A549 (cell line): ENCODE measurements around the gene ABITRAM. TPM values are rescaled to one million over a fixed set of nuclear protein-coding genes. Genes with fewer than 3 reads are reported as not detected.

ENCODE experiments used
- ATAC-seq, 2 experiments: fragments of 200-7000 bp in 1 of 2; fragments of >200 bp in 1 of 2; cut with Nextera tagmentation in 1 of 2; cut with Tn5 transposase in 1 of 2; 3 replicates each; pipeline versions ENCODE4 v1.8.0 to v1.9.1; 2018 to 2020; ENCODE audit warnings: mild to moderate bottlenecking in 1 of 2, moderate library complexity in 1 of 2
- CTCF ChIA-PET: fragments of 300-600 bp; sonication (Branson Sonifier 250); formaldehyde crosslinking; extraction: SDS; loops from one replicate; lab custom pipeline; 2021; ENCODE audit warnings: antibody characterized with exemption, inconsistent platforms; lab: Yijun Ruan, JAX
- POLR2A ChIA-PET: fragments of 350-600 bp; formaldehyde crosslinking; extraction: SDS; loops from one replicate; lab custom pipeline; 2021; ENCODE audit warnings: antibody characterized with exemption, inconsistent platforms; lab: Yijun Ruan, JAX
- DNase-seq, 2 experiments: peaks; one replicate each; pipeline versions ENCODE4 v3.0.0 to v3.0.0-alpha.2; 2011 to 2016; ENCODE audit warnings: low read depth in 1 of 2, low spot score in 1 of 2
- FAIRE-seq: peaks from 2 replicates; lab custom pipeline; 2011; peaks lifted over from hg19 to GRCh38; lab: Jason Lieb, UNC
- H3K27ac ChIP-seq, 2 experiments: fragments of >200 bp; sonication (Bioruptor Twin); formaldehyde crosslinking; 3 replicates each; pipeline ENCODE4 v1.5.1; 2016 to 2017
- H3K4me1 ChIP-seq: fragments of >200 bp; sonication (Bioruptor Twin); formaldehyde crosslinking; 3 replicates; pipeline ENCODE4 v1.6.1; 2016
- H3K4me2 ChIP-seq: fragments of >200 bp; sonication (Bioruptor Twin); formaldehyde crosslinking; 3 replicates; pipeline ENCODE4 v1.6.1; 2016
- H3K4me3 ChIP-seq: fragments of >200 bp; sonication (Bioruptor Twin); formaldehyde crosslinking; 3 replicates; pipeline ENCODE4 v1.5.1; 2016
- H3K9me3 ChIP-seq: fragments of >200 bp; sonication (Bioruptor Twin); formaldehyde crosslinking; 3 replicates; pipeline ENCODE4 v1.6.1; 2016
- ATOH8 ChIP-seq: fragments of 250-450 bp; sonication (Bioruptor Pico); IDR thresholded peaks from 2 replicates; pipeline ENCODE4 v1.5.0; 2020; ENCODE audit warnings: low read depth, mild to moderate bottlenecking, moderate library complexity
- BHLHE40 ChIP-seq: IDR thresholded peaks from 2 replicates; pipeline ENCODE4 v1.6.1; 2012; ENCODE audit warnings: low read depth, low read length, inconsistent platforms
- E2F6 ChIP-seq: IDR thresholded peaks from 2 replicates; pipeline ENCODE4 v1.6.1; 2012; ENCODE audit warnings: low read depth, borderline replicate concordance
- FOSB ChIP-seq: fragments of 250-450 bp; sonication (Bioruptor Pico); IDR thresholded peaks from 2 replicates; pipeline ENCODE4 v1.5.0; 2020; ENCODE audit warnings: mild to moderate bottlenecking, moderate library complexity
- FOSL2 ChIP-seq, 2 experiments: fragments of 450-650 bp in 1 of 2; fragments of >200 bp in 1 of 2; sonication (Bioruptor Twin) in 1 of 2; formaldehyde crosslinking; IDR thresholded peaks; 2 replicates each; pipeline versions ENCODE4 v1.5.0 to v1.6.1; 2016 to 2020; ENCODE audit warnings: mild to moderate bottlenecking in 1 of 2, moderate library complexity in 1 of 2
- GATA3 ChIP-seq: IDR thresholded peaks from 2 replicates; pipeline ENCODE4 v1.6.1; 2012; ENCODE audit warnings: borderline replicate concordance
- HOXB13 ChIP-seq: fragments of 250-450 bp; sonication (Bioruptor Pico); IDR thresholded peaks from 2 replicates; pipeline ENCODE4 v1.5.0; 2020; ENCODE audit warnings: low read depth, mild to moderate bottlenecking, moderate library complexity
- HOXB5 ChIP-seq: fragments of 250-450 bp; sonication (Bioruptor Pico); IDR thresholded peaks from 2 replicates; pipeline ENCODE4 v1.5.0; 2020; ENCODE audit warnings: mild to moderate bottlenecking, moderate library complexity
- KDM1A ChIP-seq: fragments of 200-600 bp; sonication (generic); IDR thresholded peaks from 2 replicates; pipeline ENCODE4 v1.6.1; 2016; ENCODE audit warnings: low read depth, mild to moderate bottlenecking
- KDM5A ChIP-seq: fragments of 200-600 bp; sonication (generic); IDR thresholded peaks from 2 replicates; pipeline ENCODE4 v1.6.1; 2016; ENCODE audit warnings: antibody characterized with exemption, mild to moderate bottlenecking
- MYC ChIP-seq: IDR thresholded peaks from 2 replicates; pipeline ENCODE4 v1.6.1; 2012; ENCODE audit warnings: mild to moderate bottlenecking, inconsistent platforms, low read length, improper control_type of control experiment, borderline replicate concordance
- NFE2L2 ChIP-seq: fragments of 150-350 bp; conservative IDR thresholded peaks from 2 replicates; pipeline ENCODE4 v1.6.1; 2014; ENCODE audit warnings: low read length
- NPAS2 ChIP-seq: fragments of 250-450 bp; sonication (Bioruptor Pico); IDR thresholded peaks from 2 replicates; pipeline ENCODE4 v1.8.0; 2022; ENCODE audit warnings: mild to moderate bottlenecking, moderate library complexity, borderline replicate concordance
- NR3C1 ChIP-seq: fragments of >200 bp; sonication (Bioruptor Twin); formaldehyde crosslinking; IDR thresholded peaks from 3 replicates; pipeline ENCODE4 v1.6.1; 2017
- PHF8 ChIP-seq: fragments of 200-600 bp; sonication (generic); IDR thresholded peaks from 2 replicates; pipeline ENCODE4 v1.6.1; 2016; ENCODE audit warnings: low read depth, mild to moderate bottlenecking, antibody characterized with exemption, moderate library complexity, borderline replicate concordance
- POLR2AphosphoS2 ChIP-seq: conservative IDR thresholded peaks from 2 replicates; pipeline ENCODE4 v1.6.1; 2012; ENCODE audit warnings: low read length, improper control_type of control experiment, inconsistent platforms
- RAD21 ChIP-seq, 2 experiments: fragments of >200 bp in 1 of 2; sonication (Bioruptor Twin) in 1 of 2; formaldehyde crosslinking in 1 of 2; IDR thresholded peaks in 1 of 2; conservative IDR thresholded peaks in 1 of 2; 2 replicates in 1 of 2; 3 replicates in 1 of 2; pipeline ENCODE4 v1.6.1; 2012 to 2018; ENCODE audit warnings: inconsistent platforms in 1 of 2
- RARB ChIP-seq: fragments of 250-450 bp; sonication (Bioruptor Pico); IDR thresholded peaks from 2 replicates; pipeline ENCODE4 v1.8.0; 2021; ENCODE audit warnings: mild to moderate bottlenecking, moderate library complexity
- RFX5 ChIP-seq: fragments of 450-650 bp; IDR thresholded peaks from 2 replicates; pipeline ENCODE4 v1.7.1; 2014; ENCODE audit warnings: antibody characterized with exemption, mild to moderate bottlenecking, moderate library complexity
- SREBF2 ChIP-seq: fragments of 450-650 bp; IDR thresholded peaks from 2 replicates; pipeline ENCODE4 v1.6.1; 2014; ENCODE audit warnings: mild to moderate bottlenecking, moderate library complexity
- TFCP2L1 ChIP-seq: fragments of 250-450 bp; sonication (Bioruptor Pico); IDR thresholded peaks from 2 replicates; pipeline ENCODE4 v1.5.0; 2021; ENCODE audit warnings: mild to moderate bottlenecking
- TP53 ChIP-seq: fragments of 250-450 bp; sonication (Bioruptor Pico); IDR thresholded peaks from 2 replicates; pipeline ENCODE4 v1.5.0; 2021; ENCODE audit warnings: mild to moderate bottlenecking, moderate library complexity
- USF2 ChIP-seq: fragments of 450-650 bp; IDR thresholded peaks from 2 replicates; pipeline ENCODE4 v1.6.1; 2014; ENCODE audit warnings: antibody characterized with exemption
- ZFP36 ChIP-seq: fragments of 450-650 bp; IDR thresholded peaks from 2 replicates; pipeline ENCODE4 v1.6.1; 2014; ENCODE audit warnings: borderline replicate concordance; ENCODE audit not compliant: partially characterized antibody
- ZSCAN20 ChIP-seq: fragments of 250-450 bp; sonication (Bioruptor Pico); IDR thresholded peaks from 2 replicates; pipeline ENCODE4 v1.8.0; 2022; ENCODE audit warnings: mild to moderate bottlenecking, moderate library complexity
- WGBS: methylation state at CpG from one replicate; pipeline ENCODE4 v1.1.6; 2017; ENCODE audit errors: missing lambda C conversion rate; 5-methylcytosine and 5-hydroxymethylcytosine counted together
- polyA plus RNA-seq, 4 experiments: library from polyadenylated mRNA; depleted of rRNA in 3 of 4; stranded (reverse); fragments of >200 nt; fragmentation: RNase III in 1 of 4; extraction: RNeasy Plus Mini Kit Qiagen cat#74134 plus additional on column Dnase treatment in 1 of 4; gene quantifications; 2 replicates in 3 of 4; 3 replicates in 1 of 4; pipeline ENCODE4 v1.2.3, GENCODE V29; 2011 to 2017
- TF ChIP-seq, protein P1 (sequence below): fragments of 250-450 bp; sonication (Bioruptor Pico); IDR thresholded peaks from 2 replicates; pipeline ENCODE4 v1.5.0; 2021; ENCODE audit warnings: mild to moderate bottlenecking, moderate library complexity, borderline replicate concordance

ABITRAM gene
- polyA plus RNA-seq, 2 of the 4 experiments (the other 2 are of a cell fraction): 18.7 to 38.2 TPM

DNA sequence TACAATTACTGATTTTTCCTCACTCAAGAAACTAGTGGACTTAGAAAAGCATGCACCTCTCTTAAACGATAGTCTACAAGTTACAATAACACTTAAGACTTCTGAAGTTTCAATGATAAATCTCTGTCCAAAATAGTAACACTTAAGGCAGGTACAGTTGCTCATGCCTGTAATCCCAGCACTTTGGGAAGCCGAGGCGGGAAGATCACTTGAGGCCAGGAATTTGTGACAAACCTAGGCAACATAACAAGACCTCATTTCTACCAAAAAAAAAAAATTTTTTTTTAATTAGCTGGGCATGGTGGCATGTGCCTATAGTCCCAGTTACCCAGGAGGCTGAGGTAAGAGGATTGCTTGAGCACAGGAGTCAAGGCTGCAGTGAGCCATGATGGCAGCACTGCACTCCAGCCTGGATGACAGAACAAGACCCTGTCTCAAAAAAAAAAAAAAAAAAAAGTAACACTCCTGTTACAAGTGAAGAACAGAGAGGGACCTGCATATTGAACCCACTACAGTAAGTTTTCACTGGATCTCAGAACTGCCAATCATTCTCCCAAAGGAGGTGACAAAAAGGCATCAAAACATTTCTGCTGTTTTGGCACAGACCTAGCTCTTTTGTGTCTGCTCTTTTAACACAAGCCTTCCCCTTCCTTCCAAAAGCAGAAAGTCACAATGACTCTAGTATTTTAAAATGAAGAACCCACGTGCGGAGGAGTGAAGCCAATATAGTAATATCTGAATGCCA lies 3.5 kb downstream of the ABITRAM start:
- CTCF ChIA-PET: no interaction called here
- FAIRE-seq: no peak
- H3K4me2 ChIP-seq: no peak overlapping the region
- peaks cover 10% of the 10 kb centered on the region for H3K4me1 ChIP-seq
- POLR2A ChIA-PET: no interaction called here
- ATAC-seq: no peak
- whole genome bisulfite sequencing: 90% methylated on average over 5 of the region's 5 CpGs
- TF ChIP-seq KDM1A (no peak), BHLHE40 (no peak), ATOH8 (CRISPR knock-in tag) (no peak), RARB (CRISPR knock-in tag) (no peak), MYC (no peak), FOSB (CRISPR knock-in tag) (no peak), ZFP36 (no peak), ZSCAN20 (CRISPR knock-in tag) (no peak), USF2 (no peak), TP53 (CRISPR knock-in tag) (no peak)
- TF ChIP-seq, protein P1, sequence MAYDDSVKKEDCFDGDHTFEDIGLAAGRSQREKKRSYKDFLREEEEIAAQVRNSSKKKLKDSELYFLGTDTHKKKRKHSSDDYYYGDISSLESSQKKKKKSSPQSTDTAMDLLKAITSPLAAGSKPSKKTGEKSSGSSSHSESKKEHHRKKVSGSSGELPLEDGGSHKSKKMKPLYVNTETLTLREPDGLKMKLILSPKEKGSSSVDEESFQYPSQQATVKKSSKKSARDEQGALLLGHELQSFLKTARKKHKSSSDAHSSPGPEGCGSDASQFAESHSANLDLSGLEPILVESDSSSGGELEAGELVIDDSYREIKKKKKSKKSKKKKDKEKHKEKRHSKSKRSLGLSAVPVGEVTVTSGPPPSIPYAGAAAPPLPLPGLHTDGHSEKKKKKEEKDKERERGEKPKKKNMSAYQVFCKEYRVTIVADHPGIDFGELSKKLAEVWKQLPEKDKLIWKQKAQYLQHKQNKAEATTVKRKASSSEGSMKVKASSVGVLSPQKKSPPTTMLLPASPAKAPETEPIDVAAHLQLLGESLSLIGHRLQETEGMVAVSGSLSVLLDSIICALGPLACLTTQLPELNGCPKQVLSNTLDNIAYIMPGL (CRISPR knock-in tag): no peak
- DNase-seq: no peak
- no peaks in the 10 kb centered on the region for H3K9me3 ChIP-seq
- H3K27ac ChIP-seq: no peak overlapping the region
- H3K4me3 ChIP-seq: no peak overlapping the region

GRCh38 chr9:108939975-108940374 lies 5.8 kb downstream of the ABITRAM start:
- Histone ChIP-seq H3K4me1 (peaks cover 8% of the 10 kb centered on the region), H3K4me2 (no peak overlapping the region), H3K4me3 (no peak overlapping the region), H3K9me3 (no peaks in the 10 kb centered on the region), H3K27ac (no peak overlapping the region)
- 72% methylated on average over 4 of the region's 4 CpGs for WGBS
- POLR2A ChIA-PET: no interaction called here
- DNase-seq: no peak
- TF ChIP-seq KDM5A: no peak
- TF ChIP-seq POLR2AphosphoS2: no peak
- TF ChIP-seq NPAS2 (CRISPR knock-in tag): no peak
- no peak for TF ChIP-seq SREBF2
- TF ChIP-seq NFE2L2: no peak
- TF ChIP-seq E2F6: no peak
- no peak for TF ChIP-seq GATA3
- no peak for TF ChIP-seq ZSCAN20 (CRISPR knock-in tag)
- TF ChIP-seq TFCP2L1 (CRISPR knock-in tag): no peak
- no peak for TF ChIP-seq NR3C1
- TF ChIP-seq PHF8: no peak
- TF ChIP-seq RAD21 (conservative IDR thresholded peaks at IDR 0.05 in 1 of 2, IDR thresholded peaks at IDR 0.05 in 1 of 2): no peak
- TF ChIP-seq BHLHE40: no peak
- no peak for TF ChIP-seq ATOH8 (CRISPR knock-in tag)
- no peak for TF ChIP-seq HOXB5 (CRISPR knock-in tag)
- TF ChIP-seq FOSL2 (IDR thresholded peaks at IDR 0.05): no peak
- no peak for TF ChIP-seq FOSL2 (CRISPR knock-in tag; IDR thresholded peaks at IDR 0.05)
- no peak for TF ChIP-seq FOSB (CRISPR knock-in tag)
- no peak for TF ChIP-seq HOXB13
- TF ChIP-seq RFX5: no peak
- FAIRE-seq: no peak
- CTCF ChIA-PET: interaction anchor here (6.1 kb wide), 1 partner anchor 13 kb away, joined by 39 read pairs; no protein-coding TSS in a partner anchor
- no peak for ATAC-seq
